Left ventricle myocardium inferior (tissue), 1 donor: ENCODE data around the gene GPR183. TPM values are rescaled to one million over a fixed set of nuclear protein-coding genes. Genes with fewer than 3 reads are reported as not detected.
A peak's percentile ranks its signal among the peaks of the same experiment; 100 is the strongest.

ENCODE experiments used
- DNase-seq: peaks from one replicate; pipeline ENCODE4 v3.0.0-alpha.2; 2020
- H3K27ac ChIP-seq: fragments of 200-600 bp; replicated peaks from 2 replicates; pipeline ENCODE4 v1.8.0; 2021
- H3K27me3 ChIP-seq: fragments of 200-600 bp; 2 replicates; pipeline ENCODE4 v1.8.0; 2021; ENCODE audit warnings: low read depth
- H3K36me3 ChIP-seq: fragments of 200-600 bp; 2 replicates; pipeline ENCODE4 v1.8.0; 2021
- H3K4me1 ChIP-seq: fragments of 200-600 bp; 2 replicates; pipeline ENCODE4 v1.8.0; 2021
- H3K4me3 ChIP-seq: fragments of 200-600 bp; 2 replicates; pipeline ENCODE4 v1.8.0; 2021; ENCODE audit warnings: mild to moderate bottlenecking, moderate library complexity
- H3K9me3 ChIP-seq: fragments of 200-600 bp; replicated peaks from 2 replicates; pipeline ENCODE4 v1.8.0; 2021
- CTCF ChIP-seq: fragments of 200-600 bp; IDR thresholded peaks from 2 replicates; pipeline ENCODE4 v1.8.0; 2021; ENCODE audit warnings: antibody characterized with exemption, mild to moderate bottlenecking, borderline replicate concordance
- intact Hi-C: fragments of 100-400 bp; cut with micrococcal nuclease; formaldehyde crosslinking; loops from one replicate; pipeline ENCODE4 v1.11.0; 2022
- total RNA-seq: library from RNA; stranded (reverse); fragmentation: NEBNext Ultra II Directional; extraction: Animal tissue kit (Norgen Biotek cat#: 25700); gene quantifications from one replicate; pipeline ENCODE4 v1.2.1, GENCODE V29; 2021
- donor health status: DM: no; HTN: yes; CAD: no; lungs with severe emphysema.

The GPR183 gene
- total RNA-seq, 1 donor from 2014 or later, result 1.7 TPM

DNA sequence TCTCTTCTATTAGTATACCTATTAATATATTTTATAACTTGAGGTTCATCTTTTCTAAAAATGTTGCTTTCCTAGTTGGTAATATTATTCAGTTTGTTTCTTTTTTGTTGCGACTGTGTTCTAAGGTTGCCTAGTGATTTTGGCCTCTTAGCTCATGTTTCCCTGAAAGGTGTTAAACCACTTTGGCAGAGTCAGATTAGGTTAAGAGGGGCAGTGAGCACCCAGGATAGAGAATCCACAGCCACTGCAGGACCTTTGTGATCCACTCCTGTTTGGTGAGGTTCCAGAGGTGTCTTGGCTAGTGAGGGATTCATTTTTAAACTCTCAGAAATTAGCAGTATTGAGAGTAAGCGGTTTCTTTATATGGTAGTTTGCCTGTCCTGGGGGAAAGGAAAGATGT lies 34.1 kb downstream of the GPR183 start:
- H3K4me3 ChIP-seq, result no peak overlapping the region
- no peak for TF ChIP-seq CTCF
- H3K4me1 ChIP-seq, result peaks cover 17% of the 10 kb centered on the region
- H3K9me3 ChIP-seq, result peaks cover 9% of the 10 kb centered on the region
- intact Hi-C loops, result no loop called here
- H3K27ac ChIP-seq, result no peak overlapping the region
- H3K36me3 ChIP-seq, result peaks cover 3% of the 10 kb centered on the region
- no peak for DNase-seq
- no peaks in the 10 kb centered on the region for H3K27me3 ChIP-seq

GRCh38 chr13:99272481-99272880 lies 34.7 kb downstream of the GPR183 start:
- no peak for DNase-seq
- peaks cover 9% of the 10 kb centered on the region for H3K9me3 ChIP-seq
- no peaks in the 10 kb centered on the region for H3K27me3 ChIP-seq
- H3K27ac ChIP-seq, result no peak overlapping the region
- H3K36me3 ChIP-seq, result peaks cover 3% of the 10 kb centered on the region
- intact Hi-C loops, result no loop called here
- H3K4me3 ChIP-seq, result no peak overlapping the region
- peaks cover 17% of the 10 kb centered on the region for H3K4me1 ChIP-seq
- no peak for TF ChIP-seq CTCF

DNA sequence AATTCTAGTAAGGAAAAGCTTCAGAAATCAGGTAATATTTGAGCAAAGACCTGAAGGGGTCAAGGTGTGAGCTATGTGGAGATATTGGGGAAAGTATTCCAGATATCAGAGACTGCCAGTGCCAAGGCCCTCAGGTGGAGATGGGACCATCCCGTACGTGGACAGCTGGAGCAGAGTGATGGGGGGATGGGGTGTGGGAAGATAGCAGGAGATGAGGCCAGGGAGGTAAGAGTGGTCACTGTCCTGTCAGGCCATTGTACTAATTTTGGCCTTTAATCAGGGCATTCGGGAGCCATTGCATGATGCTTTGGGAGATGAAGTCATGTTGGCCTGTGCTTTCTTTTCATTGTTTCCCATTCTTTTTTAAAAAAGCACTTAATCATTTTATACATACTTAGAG lies 36.0 kb downstream of the GPR183 start:
- no peak overlapping the region for H3K27ac ChIP-seq

DNA sequence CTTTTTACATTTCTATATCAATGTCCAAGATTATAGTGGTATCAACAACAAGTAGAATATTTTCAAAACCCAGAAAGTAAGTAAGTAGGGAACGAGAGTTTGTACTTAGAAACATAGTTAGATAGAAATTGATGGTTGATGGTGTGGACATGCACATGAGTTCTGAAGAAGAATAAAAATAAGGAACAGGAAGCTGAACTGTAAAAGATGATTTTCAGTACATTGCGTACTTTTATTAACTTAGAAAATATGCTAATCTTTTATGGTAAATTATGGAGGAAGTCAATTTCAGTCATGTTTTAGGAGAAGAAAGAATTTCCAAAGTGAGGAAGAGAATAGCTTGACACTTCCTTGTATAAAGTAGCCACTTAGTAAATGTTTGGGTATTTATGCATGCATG lies 36.7 kb downstream of the GPR183 start:
- peaks cover 9% of the 10 kb centered on the region for H3K9me3 ChIP-seq
- peaks cover 17% of the 10 kb centered on the region for H3K4me1 ChIP-seq
- no peak for DNase-seq
- no peaks in the 10 kb centered on the region for H3K27me3 ChIP-seq
- no peaks in the 10 kb centered on the region for H3K36me3 ChIP-seq
- no peak for TF ChIP-seq CTCF
- intact Hi-C loops, result no loop called here
- H3K4me3 ChIP-seq, result no peak overlapping the region
- H3K27ac ChIP-seq, result no peak overlapping the region

More for the DNA sequence above, 36.0 kb downstream of the GPR183 start:
- no peak for DNase-seq
- Histone ChIP-seq H3K36me3 (peaks cover 1% of the 10 kb centered on the region), H3K4me1 (peaks cover 17% of the 10 kb centered on the region), H3K9me3 (peaks cover 9% of the 10 kb centered on the region), H3K27me3 (no peaks in the 10 kb centered on the region), H3K4me3 (no peak overlapping the region)
- intact Hi-C loops, result no loop called here
- no peak for TF ChIP-seq CTCF

GRCh38 chr13:99269627-99270241 lies 37.5 kb downstream of the GPR183 start:
- TF ChIP-seq CTCF, result peak; percentile 75
- Histone ChIP-seq H3K27ac (no peak overlapping the region), H3K36me3 (no peaks in the 10 kb centered on the region), H3K27me3 (no peaks in the 10 kb centered on the region), H3K4me1 (peaks cover 14% of the 10 kb centered on the region), H3K9me3 (peaks cover 9% of the 10 kb centered on the region), H3K4me3 (no peak overlapping the region)
- intact Hi-C loops, result loop anchor here (5.0 kb wide), 2 partner anchors 92 to 168 kb away; no protein-coding TSS in a partner anchor
- no peak for DNase-seq
